Fibroblast of skin of back (primary cell): ENCODE results near the gene MAP3K5.

Experiments used
- DNase-seq: peaks from one replicate; pipeline ENCODE4 v3.0.0-alpha.2; 2013

Gene MAP3K5

GRCh38 chr6:136566851-136567250 lies 225.4 kb downstream of the MAP3K5 start:
- no peak for DNase-seq

- no peak for DNase-seq
These were observed 226.2 kb downstream of the MAP3K5 start for GRCh38 chr6:136566007-136566487.

GRCh38 chr6:136564180-136564579 lies 228.1 kb downstream of the MAP3K5 start:
- no peak for DNase-seq

- DNase-seq, result no peak
These were observed 228.7 kb downstream of the MAP3K5 start for GRCh38 chr6:136563386-136564152.

GRCh38 chr6:136562211-136562610 lies 230.1 kb downstream of the MAP3K5 start:
- DNase-seq, result no peak

- DNase-seq, result no peak
These were observed 239.0 kb downstream of the MAP3K5 start for GRCh38 chr6:136553166-136553787.

- DNase-seq, result no peak
These were observed 240.2 kb downstream of the MAP3K5 start for GRCh38 chr6:136552054-136552453.

- no peak for DNase-seq
These were observed 241.2 kb downstream of the MAP3K5 start for GRCh38 chr6:136551103-136551502.

GRCh38 chr6:136550330-136551071 lies 241.8 kb downstream of the MAP3K5 start, which contains the start of gene MAP7:
Gene MAP7, minus strand, starts transcription at chr6:136550422. Its CDS starts 14 bp downstream, at chr6:136550408.
- DNase-seq, result peak; percentile 37

GRCh38 chr6:136550045-136550329 lies 242.3 kb downstream of the MAP3K5 start:
- DNase-seq, result peak; percentile 15

- DNase-seq, result no peak
These were observed 242.8 kb downstream of the MAP3K5 start for GRCh38 chr6:136549300-136550044.

GRCh38 chr6:136548582-136549299 lies 243.5 kb downstream of the MAP3K5 start:
- no peak for DNase-seq

- DNase-seq, result no peak
These were observed 244.4 kb downstream of the MAP3K5 start for GRCh38 chr6:136547871-136548270.

- peak; percentile 53 for DNase-seq
These were observed 244.9 kb downstream of the MAP3K5 start for GRCh38 chr6:136547336-136547735.

GRCh38 chr6:136546331-136546730 lies 245.9 kb downstream of the MAP3K5 start:
- DNase-seq, result no peak

- no peak for DNase-seq
These were observed 248.0 kb downstream of the MAP3K5 start for GRCh38 chr6:136544326-136544725.

GRCh38 chr6:136541395-136541794 lies 250.9 kb downstream of the MAP3K5 start:
- DNase-seq, result no peak

GRCh38 chr6:136539967-136540652 lies 252.2 kb downstream of the MAP3K5 start:
- DNase-seq, result no peak

- no peak for DNase-seq
These were observed 253.4 kb downstream of the MAP3K5 start for GRCh38 chr6:136538836-136539235.

GRCh38 chr6:136535880-136536650 lies 256.2 kb downstream of the MAP3K5 start:
- DNase-seq, result no peak
